CD4-positive, alpha-beta T cell treated with Interleukin-6 for 4 hours (primary cell): ENCODE data around the gene CFAP20DC.
"Not testable (repeated sequence)": the region's sequence is repeated elsewhere in the genome, so short reads cannot be mapped to it uniquely, and the experiment has no call there.

Experiments used
- DNase-seq: peaks from one replicate; pipeline ENCODE4 v3.0.0-alpha.2; 2020; ENCODE audit warnings: mixed read lengths

The CFAP20DC gene

DNA sequence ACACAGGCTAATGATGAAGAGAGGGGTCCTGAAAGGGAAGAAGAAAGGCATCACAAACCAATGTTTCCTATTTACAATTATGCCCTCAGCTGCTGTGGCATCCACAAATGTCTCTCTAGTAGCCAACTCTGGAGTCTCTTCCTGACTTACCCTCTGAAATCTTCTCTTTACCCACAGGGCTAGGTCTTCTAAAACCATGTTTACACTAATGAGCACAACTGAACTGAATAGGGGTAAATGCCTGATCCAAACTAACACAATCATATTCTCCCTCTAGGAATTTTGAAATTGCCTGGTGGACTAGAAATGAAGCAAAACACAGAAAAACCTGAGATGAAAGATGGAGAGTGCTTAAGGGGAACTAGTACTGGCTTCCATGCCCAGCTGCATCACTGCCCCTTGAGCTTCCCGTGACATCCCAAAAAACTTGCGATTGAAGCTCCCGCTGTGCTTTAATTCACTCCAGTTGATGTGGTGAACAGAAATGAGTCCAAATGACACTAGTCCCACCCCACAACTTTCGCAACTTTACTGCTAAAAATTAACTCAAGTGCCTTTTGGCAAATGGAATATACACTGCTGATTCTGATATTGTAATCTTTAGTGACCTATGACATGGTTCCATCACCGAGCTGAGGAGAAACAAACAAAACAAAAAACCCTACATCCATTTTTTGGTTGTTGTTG lies 32.8 kb downstream of the CFAP20DC start:
- DNase-seq: no peak

DNA sequence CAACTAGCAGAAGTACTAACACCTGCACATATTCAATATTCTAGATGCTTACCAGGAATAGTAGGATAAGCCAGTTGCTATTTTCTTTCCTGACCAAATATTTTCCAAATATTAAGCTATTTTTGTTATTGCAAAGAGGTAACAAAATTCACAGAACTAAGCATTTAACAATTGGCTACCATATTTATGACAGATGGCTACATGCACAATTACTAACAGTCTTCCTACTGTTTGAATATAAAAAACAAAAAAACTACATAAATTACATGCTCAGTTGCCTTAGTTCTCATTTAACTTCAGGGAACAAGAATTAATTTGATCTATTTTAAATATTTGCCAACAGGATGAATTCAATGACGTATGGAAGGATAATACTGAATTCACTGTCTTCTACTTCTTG lies 36.2 kb downstream of the CFAP20DC start:
- no peak for DNase-seq

DNA sequence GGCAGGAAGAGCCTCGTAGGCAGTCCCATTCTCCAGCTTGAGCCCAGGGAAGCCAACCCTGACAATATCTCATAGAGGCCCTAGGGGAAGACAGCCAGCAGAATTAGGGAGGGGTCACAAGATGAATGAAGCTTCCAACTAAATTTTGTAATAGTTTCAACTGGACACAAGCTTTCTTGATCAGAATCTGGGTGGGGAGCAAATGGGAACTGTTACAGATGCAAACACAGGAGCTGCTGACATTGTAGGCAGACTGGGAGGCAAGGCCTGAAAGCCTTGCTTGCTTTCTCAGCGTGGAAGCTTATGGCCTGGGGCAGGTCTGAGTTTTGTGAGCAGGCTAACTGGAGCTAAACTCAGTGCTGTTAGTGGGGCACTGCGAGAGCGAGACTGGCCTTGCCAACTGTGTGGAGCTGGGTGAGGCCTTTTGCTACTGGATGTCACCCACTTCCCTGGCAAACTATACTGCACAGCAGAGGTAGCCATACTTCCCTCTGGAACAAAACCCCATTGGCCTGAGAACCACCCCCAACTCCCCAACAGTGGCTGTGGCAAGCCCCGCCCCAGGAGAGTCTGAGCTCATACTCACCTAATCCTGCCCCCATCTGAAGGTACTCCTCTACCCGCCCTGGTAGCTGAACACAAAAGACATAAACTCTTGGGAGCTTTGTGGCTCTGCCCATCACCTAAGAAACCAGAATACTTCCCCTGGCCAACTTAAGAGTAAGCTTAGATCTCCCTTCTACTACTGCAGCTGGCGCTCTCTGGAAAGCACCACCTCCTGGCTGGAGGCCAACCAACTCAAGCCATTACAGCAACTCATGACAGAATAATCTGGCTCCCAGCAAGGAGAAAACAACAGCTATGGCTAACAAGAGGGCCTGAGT lies 42.9 kb downstream of the CFAP20DC start:
- DNase-seq: no peak

DNA sequence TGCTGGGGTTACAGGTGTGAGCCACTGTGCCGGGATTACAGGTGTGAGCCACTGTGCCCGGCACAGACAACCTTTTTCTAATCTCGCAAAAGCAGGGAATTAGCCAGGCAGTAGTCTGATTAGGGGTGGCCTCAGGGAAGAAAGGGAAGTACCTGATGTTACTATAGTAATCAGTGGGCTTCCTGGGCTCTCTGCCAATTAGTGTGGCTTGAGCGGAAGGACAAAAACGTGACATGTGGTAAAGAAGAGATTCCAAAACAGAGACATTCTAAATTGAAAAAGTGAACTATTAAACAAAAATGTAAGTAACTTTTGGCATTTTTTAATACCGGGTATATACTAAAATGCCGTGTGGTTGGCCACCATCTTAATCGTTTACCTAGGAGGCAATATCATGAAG lies 48.1 kb downstream of the CFAP20DC start:
- DNase-seq: no peak

DNA sequence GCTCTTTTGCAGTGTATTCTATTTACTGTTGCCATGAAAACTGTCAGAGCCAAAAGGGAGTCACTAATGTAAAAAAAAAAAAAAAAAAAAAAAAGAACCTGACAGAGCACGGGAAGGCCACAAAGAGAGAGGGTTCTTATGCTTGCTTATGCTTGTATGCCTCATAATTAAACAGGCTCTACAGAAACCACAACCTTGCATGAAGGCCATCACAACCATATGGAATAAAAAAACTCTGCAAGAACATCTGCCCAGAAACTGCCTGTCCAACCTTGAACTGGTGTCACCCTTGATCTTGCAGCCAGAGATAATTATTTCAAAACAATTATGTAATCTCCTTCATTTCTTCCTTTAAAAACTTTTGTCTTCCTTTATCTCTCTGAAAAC lies 50.1 kb downstream of the CFAP20DC start:
- DNase-seq: no peak

DNA sequence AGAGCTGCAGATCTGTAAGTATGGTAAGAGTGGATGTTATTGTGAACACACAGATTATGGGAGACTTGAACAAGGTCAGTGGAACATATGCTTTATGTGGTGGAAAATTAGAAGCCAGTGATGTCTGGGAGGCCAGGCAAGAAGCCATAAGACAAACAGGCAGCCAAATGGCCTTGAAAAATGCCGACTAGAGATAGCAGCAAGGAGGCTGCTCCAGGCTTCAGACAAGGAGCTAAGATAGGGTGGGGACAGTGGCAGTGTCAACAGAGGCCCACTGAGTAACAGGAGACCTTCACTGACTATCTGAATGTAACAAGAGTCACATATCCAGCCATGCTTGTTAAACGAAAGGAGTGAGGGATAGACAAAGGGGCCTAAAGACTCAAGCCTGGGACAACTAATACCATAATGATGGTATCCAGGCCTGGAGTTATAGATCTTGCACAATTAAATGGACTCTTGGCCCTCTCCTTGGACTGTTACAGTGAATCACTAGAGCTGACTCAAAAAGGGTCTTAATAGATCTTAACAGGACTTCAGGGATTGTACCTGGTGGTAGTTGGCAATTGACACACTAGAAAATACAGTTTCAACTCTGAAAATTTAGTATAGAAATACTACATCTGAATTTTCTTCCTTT lies 50.6 kb downstream of the CFAP20DC start:
- no peak for DNase-seq

DNA sequence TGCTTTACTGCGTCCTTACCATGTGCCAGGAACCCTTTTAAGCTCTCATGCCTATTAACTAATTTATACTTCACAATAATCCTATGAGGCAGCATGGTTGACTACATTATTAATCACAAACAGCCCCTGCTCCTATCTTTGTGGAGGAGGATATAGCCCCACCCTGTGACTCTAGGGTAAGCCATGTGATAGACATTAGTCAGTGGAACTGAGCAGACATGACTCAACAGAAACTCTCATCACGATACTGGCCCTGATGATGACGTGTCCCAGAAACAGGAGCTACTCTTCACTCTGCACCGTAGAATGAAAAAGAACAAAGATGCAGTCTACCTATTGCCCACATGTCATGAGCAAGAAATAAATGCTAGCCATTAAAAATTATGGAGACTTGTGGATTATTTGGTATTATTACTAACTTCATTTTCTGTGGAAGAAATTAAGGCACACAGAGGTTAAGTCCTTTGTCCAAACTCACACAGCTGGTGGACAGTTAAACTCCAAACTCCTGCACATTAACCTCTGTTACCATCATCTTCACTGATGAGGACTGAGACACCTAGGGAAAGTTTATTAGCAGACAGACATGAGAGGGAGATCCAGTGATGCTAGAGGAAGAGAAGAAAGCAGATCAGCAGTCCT lies 51.2 kb downstream of the CFAP20DC start:
- DNase-seq: no peak

DNA sequence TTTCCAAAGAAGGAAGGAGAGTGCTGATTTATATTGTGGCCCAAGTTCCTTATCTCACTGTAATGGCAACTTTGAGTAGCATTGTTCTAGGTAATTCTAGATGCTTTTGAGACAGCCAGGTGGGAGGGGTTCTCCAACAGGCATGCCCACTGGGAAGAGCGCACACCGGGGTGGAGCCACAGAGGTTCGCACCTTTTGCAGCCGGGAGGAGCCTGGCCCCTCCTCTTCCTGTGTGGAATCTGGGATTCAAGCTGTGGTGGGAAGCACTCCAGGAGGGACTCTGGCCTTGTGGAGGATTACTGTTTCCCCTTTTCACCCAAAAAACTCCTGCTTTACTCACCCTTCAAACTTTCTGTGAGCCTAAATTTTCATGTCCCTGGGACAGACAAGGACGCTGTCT lies 53.1 kb downstream of the CFAP20DC start:
- DNase-seq: no peak

DNA sequence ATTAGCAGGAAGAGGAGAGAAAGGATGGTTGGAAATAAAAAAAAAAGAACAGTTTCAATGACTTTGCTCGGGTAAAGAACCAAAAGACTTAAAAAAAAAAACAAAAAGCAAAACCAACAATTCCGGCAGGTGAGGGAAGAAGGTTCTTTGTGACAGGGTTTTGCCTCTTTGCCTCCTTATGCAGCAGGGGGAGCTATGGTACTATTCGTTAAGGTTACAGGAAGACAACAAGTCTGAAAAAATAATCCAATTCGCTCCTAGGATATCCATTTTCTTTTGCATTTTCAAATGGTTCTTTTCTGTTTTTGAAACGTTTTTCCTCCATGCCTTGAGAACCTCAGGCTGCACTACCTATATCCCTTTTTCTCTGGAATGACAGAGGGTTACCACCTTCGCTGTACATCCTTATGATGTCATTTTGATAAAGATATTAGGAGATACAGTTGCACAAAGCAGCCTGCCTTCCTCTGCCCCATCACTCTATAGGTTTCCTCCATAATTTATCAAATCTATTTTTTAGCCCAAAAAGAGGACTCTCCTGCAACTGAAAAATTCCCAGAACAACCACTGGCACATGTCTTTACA lies 55.0 kb downstream of the CFAP20DC start:
- DNase-seq: peak; percentile 38

DNA sequence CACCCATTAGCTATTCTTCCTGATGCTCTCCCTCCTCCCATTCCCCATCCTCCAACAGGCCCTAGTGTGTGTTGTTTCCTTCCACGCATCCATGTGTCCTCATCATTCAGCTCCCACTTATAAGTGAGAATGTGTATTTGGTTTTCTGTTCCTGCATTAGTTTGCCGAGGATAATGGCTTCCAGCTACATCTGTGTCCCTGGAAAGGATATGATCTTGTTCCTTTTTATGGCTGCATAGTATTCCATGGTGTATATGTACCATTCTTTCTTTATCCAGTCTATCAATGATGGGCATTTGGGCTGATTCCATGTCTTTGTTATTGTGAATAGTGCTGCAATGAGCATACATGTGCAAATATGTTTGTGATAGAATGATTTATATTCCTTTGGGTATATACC lies 56.3 kb downstream of the CFAP20DC start:
- DNase-seq: no peak

DNA sequence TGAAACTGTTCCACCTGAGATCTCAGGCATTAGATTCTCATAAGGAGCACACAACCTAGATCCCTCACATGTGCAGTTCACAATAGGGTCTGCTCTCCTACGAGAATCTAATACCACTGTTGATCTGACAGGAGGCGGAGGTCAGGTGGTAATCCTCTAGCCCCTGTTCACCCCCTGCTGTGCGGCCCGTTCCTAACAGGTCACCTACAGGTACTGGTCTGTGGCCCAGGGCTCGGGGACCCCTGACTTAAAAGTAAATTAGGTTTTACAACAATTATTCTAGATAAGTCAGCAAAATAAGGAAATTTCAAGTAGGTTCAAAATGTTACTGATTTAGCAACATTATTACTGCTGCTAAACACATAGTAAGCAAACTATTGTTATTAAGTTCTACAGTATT lies 58.2 kb downstream of the CFAP20DC start:
- DNase-seq: no peak

DNA sequence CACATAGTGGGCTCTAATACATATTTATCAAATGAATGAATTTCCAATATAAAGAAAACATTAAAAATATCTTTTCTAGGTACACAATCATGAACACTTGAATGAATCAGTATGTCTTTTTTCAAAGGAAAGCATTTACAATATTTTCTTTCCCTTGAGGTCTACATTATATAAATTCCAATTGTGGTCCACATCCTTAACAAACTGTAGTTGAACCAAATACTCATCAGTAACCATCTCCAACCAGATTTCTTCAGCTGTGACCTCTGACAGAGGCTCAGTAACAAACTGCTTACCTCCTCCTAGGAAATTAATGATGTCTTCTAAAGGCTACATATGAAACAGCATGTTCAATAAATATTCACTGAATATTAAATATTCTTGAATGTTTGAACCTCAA lies 58.8 kb downstream of the CFAP20DC start:
- no peak for DNase-seq

DNA sequence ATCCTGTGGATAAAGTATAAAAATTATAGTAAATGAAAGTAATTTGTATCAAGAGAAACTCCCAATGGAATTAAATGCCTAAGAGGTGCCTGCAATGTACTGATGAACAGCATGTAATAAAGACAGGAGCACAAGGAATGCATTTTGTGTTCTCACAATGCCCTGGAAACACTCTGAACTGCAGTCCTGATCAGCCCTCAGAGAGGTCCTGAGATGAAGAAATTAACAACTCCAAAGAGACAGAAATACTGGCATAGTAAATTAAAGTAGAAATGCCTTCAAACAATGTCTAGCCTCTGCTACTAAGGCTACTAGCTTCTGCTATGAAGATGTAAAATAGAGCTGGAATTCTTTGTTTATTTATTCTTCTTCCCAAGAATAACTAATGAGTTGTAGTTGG lies 59.9 kb downstream of the CFAP20DC start:
- DNase-seq: no peak

DNA sequence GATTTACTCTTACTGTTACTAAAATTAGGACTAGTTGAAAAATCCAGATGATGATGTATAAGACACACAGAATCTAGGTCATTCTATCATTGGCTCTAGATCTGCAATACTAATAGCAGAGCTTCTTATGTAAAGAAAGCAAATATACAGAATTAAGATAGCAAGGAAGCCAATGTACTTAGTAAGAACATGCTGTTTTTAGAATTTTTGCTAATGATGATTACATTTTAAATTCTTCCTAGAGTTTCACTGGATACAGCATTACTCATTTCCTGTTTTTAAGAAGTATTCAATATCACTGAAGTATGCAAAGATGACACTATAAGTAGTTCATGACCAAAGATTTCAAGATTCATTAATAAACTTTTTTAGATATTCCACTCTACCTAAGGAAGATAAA lies 60.7 kb downstream of the CFAP20DC start:
- DNase-seq: no peak

DNA sequence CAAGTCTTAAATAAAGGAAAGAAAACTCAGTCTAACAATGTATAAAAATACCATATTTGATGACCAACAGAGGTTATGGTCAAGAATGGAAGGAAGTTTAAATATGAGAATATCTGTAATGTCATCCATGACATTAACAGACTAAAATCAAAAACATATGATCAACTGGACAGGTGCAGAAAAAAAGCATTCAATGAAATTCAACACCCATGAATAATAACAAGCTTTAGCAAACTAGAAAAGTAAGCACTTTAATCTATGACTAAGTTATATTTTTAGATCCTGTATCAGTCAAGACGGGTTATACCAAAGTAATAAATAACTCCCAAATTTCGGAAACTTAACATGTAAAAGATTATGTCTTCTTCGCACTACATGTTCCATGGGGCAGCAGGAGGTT lies 61.8 kb downstream of the CFAP20DC start:
- DNase-seq: no peak

DNA sequence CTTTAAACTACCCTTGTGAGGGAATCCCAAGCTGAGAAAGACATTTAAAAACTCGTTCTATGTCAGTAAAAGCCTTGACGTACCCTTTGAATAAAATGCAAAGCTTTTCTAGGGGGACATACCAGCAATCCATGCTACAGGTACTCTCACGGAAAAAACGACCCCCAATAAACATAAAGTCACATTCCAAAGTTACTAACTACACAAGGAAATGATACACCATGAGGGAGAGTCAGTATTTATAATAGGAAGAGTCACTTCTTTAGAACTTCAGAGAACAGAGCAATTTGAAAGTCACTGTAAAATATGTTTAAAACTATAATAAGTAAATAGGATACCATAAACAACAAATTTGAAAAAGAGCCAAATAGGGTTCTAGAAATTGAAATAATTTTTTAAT lies 63.2 kb downstream of the CFAP20DC start:
- DNase-seq: no peak

DNA sequence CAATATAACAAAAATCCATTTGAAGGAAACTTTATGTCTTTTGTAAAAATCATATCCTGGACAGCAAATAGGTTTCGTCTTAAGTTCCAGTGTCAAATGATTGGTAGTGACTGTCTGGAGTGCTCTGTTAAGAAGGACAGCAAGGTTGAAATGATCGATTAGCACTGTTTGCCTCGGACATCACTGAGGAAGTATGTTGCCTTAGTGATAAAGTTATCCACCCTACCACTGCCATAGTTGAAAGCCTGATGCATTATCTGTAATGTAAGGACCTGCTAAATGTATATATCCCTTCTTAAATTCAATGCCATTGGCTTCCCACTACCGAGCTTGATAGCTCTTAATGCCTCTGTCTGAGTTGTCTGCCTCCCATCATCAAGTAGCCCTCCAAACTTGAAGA lies 70.0 kb downstream of the CFAP20DC start:
- DNase-seq: no peak

DNA sequence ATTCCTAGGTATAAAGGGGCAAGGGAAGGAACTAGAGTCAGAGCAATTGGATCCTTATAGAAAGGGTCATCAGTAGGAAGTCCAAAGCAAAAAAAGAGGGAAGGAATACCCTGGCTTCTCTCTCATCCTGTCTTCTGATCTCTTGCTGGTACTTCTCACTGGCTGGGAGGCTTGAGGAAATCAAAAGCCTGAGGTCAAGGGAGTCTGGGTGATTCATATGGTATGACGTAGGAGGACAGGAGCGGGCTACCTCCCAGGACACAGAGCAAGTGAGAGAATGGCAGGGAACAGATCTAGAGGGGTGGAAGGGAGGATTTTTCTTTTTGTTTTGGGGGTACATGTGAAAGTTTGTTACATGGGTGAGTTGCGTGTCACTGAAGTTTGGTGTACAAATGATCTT lies 76.0 kb downstream of the CFAP20DC start:
- DNase-seq: no peak

DNA sequence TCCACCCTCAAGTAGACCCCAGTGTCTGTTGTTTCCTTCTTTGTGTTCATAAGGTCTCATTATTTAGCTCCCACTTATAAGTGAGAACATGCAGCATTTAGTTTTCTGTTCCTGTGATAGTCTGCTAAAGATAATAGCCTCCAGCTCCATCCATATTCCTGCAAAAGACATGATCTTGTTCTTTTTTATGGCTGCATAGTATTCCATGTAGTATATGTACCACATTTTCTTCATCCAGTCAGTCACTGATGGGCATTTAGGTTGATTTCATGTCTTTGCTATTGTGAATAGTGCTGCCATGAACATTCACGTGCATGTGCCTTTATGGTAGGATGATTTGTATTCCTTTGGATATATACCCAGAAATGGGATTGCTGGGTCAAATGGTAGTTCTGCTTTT lies 82.0 kb downstream of the CFAP20DC start:
- not testable (repeated sequence) for DNase-seq

DNA sequence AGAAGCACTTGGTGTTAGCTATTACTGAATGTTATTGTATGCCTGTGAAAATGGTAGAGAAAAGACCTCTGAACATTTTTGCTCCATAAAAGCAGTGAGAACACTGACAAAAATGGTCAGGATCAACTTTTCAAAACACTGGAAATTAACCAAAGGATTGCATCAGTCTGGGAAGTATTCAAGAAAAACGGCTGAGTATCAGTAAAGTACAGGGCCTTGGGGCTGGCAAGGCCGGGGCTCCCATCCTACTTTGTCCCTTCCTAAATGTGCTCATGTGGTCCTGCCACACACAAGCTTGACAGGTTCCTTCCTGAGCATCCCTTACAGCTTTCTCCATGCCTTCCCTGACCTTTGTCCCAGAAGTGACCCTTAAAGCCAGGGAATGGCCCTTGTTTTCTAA lies 84.0 kb downstream of the CFAP20DC start:
- no peak for DNase-seq

DNA sequence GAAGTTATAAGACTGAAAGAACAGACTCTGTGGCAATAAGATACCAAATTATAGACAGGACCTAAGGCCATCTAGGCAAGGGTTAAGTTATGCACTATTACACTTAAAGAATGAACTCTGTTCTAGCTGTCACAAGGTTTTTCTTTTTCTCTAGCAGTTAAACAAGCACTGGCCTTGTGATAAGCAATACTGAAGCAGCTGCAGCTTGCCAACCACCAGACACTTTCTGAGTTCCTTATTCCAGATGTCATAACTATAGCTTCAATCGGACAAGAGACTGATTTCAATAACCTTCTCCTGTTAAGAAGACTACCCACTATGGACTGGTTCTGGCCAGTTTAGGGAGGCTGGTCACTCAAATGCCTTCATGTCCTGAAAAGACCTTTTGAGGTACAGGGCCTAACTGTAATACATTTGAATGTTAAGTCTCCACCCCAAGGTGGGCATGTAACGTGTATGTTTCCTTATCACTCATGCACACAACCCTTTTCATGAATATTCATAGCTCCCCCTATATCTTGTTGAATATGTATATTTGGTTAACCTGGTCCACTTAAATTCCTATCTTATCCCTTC lies 85.8 kb downstream of the CFAP20DC start:
- DNase-seq: no peak

DNA sequence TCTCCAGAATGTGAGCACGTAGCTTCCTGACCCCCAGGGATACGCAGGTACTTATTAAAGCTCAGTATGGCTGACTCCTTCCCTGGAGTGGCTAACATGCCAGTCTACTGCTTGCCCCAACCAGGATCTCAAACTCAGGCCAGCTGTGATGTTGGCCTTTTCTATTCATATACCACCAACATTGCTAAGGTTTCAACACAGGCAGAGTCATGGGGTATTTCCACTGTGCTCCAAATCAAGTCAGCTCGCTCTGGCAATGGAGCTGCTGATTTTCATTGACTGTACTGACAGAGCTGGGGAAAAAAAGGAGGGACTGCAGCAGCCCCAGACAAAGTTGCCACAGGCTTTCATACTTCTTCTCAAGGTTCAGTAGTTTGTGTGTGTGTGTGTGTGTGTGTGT lies 87.0 kb downstream of the CFAP20DC start:
- no peak for DNase-seq
